H9 (cell line): ENCODE results near the gene NSF. TPM values are rescaled to one million over a fixed set of nuclear protein-coding genes. Genes with fewer than 3 reads are reported as not detected.

Source experiments
- DNase-seq: peaks from one replicate; pipeline ENCODE4 v3.0.0-alpha.2; 2017
- H2AFZ ChIP-seq: one replicate; pipeline ENCODE4 v1.6.1; 2013; ENCODE audit warnings: mild to moderate bottlenecking, low read length, control low read depth, moderate library complexity
- H2AK5ac ChIP-seq: 2 replicates; pipeline ENCODE4 v1.6.1; 2013; ENCODE audit warnings: low read length, control low read depth, mixed read lengths; ENCODE audit not compliant: insufficient read length
- H2BK120ac ChIP-seq: one replicate; pipeline ENCODE4 v1.6.1; 2013; ENCODE audit warnings: low read depth, mild to moderate bottlenecking, low read length, control low read depth, inconsistent platforms; ENCODE audit not compliant: poor library complexity, severe bottlenecking
- H2BK12ac ChIP-seq: 2 replicates; pipeline ENCODE4 v1.6.1; 2013; ENCODE audit warnings: low read length, control low read depth, mixed read lengths, low read depth; ENCODE audit not compliant: insufficient read length
- H2BK15ac ChIP-seq: 2 replicates; pipeline ENCODE4 v1.6.1; 2013; ENCODE audit warnings: low read depth, low read length, control low read depth
- H2BK20ac ChIP-seq: one replicate; pipeline ENCODE4 v1.6.1; 2013; ENCODE audit warnings: low read depth, mild to moderate bottlenecking, low read length, control low read depth, inconsistent platforms; ENCODE audit not compliant: poor library complexity, severe bottlenecking
- H2BK5ac ChIP-seq: 2 replicates; pipeline ENCODE4 v1.6.1; 2013; ENCODE audit warnings: low read length, control low read depth, mixed read lengths; ENCODE audit not compliant: insufficient read length
- H3K14ac ChIP-seq: 2 replicates; pipeline ENCODE4 v1.6.1; 2013; ENCODE audit warnings: low read length, control low read depth; ENCODE audit not compliant: insufficient read depth
- H3K18ac ChIP-seq: 2 replicates; pipeline ENCODE4 v1.6.1; 2013; ENCODE audit warnings: low read depth, mild to moderate bottlenecking, mixed read lengths, low read length, control low read depth; ENCODE audit not compliant: insufficient read length
- H3K23ac ChIP-seq: 2 replicates; pipeline ENCODE4 v1.6.1; 2013; ENCODE audit warnings: low read length, control low read depth, mixed read lengths, low read depth; ENCODE audit not compliant: insufficient read length
- H3K23me2 ChIP-seq: 2 replicates; pipeline ENCODE4 v1.6.1; 2013; ENCODE audit warnings: low read depth, mild to moderate bottlenecking, mixed read lengths, low read length, control low read depth; ENCODE audit not compliant: insufficient read length, poor library complexity, severe bottlenecking
- H3K27ac ChIP-seq: 2 replicates; pipeline ENCODE4 v1.5.1; 2013; ENCODE audit warnings: low read length, control low read depth, mixed read lengths, low read depth; ENCODE audit not compliant: insufficient read length
- H3K27me3 ChIP-seq: 2 replicates; pipeline ENCODE4 v1.6.1; 2013; ENCODE audit warnings: low read length, control low read depth, inconsistent platforms; ENCODE audit not compliant: insufficient read depth
- H3K4ac ChIP-seq: 2 replicates; pipeline ENCODE4 v1.6.1; 2013; ENCODE audit warnings: low read depth, mild to moderate bottlenecking, control low read depth, inconsistent platforms, low read length, moderate library complexity
- H3K4me1 ChIP-seq: 2 replicates; pipeline ENCODE4 v1.6.1; 2013; ENCODE audit warnings: low read length, control low read depth, inconsistent platforms; ENCODE audit not compliant: insufficient read depth
- H3K4me2 ChIP-seq: 2 replicates; pipeline ENCODE4 v1.6.1; 2013; ENCODE audit warnings: low read length, control low read depth, mixed read lengths; ENCODE audit not compliant: insufficient read length, insufficient read depth
- H3K56ac ChIP-seq: 2 replicates; pipeline ENCODE4 v1.6.1; 2013; ENCODE audit warnings: low read depth, mild to moderate bottlenecking, mixed read lengths, low read length, control low read depth; ENCODE audit not compliant: insufficient read length
- H3K79me1 ChIP-seq: 2 replicates; pipeline ENCODE4 v1.6.1; 2013; ENCODE audit warnings: low read depth, mild to moderate bottlenecking, moderate library complexity, low read length, control low read depth, inconsistent platforms; ENCODE audit not compliant: insufficient read depth, poor library complexity, severe bottlenecking
- H3K79me2 ChIP-seq: 2 replicates; pipeline ENCODE4 v1.6.1; 2013; ENCODE audit warnings: low read length, control low read depth, inconsistent platforms; ENCODE audit not compliant: insufficient read depth
- H3K9ac ChIP-seq: 2 replicates; pipeline ENCODE4 v1.6.1; 2013; ENCODE audit warnings: low read length, control low read depth, mixed read lengths; ENCODE audit not compliant: insufficient read length; ENCODE audit errors: extremely low read depth
- H3K9me3 ChIP-seq: one replicate; pipeline ENCODE4 v1.6.1; 2013; ENCODE audit warnings: low read depth, low read length, inconsistent platforms; ENCODE audit not compliant: control insufficient read depth
- H3T11ph ChIP-seq: one replicate; pipeline ENCODE4 v1.6.1; 2013; ENCODE audit warnings: mild to moderate bottlenecking, low read length, control low read depth, inconsistent platforms
- H4K20me1 ChIP-seq: one replicate; pipeline ENCODE4 v1.6.1; 2013; ENCODE audit not compliant: control insufficient read depth, insufficient read length, insufficient read depth
- H4K5ac ChIP-seq: 2 replicates; pipeline ENCODE4 v1.6.1; 2013; ENCODE audit warnings: low read depth, mild to moderate bottlenecking, mixed read lengths, low read length, control low read depth; ENCODE audit not compliant: insufficient read length
- H4K8ac ChIP-seq: replicated peaks from 2 replicates; pipeline ENCODE4 v1.6.1; 2013; ENCODE audit warnings: low read length, control low read depth, mixed read lengths, low read depth; ENCODE audit not compliant: insufficient read length
- H4K91ac ChIP-seq: 2 replicates; pipeline ENCODE4 v1.6.1; 2013; ENCODE audit warnings: low read depth, mild to moderate bottlenecking, moderate library complexity, mixed read lengths, low read length, control low read depth; ENCODE audit not compliant: insufficient read length
- H3K27ac Mint-ChIP-seq, 3 experiments: 2 replicates in 2 of 3; 3 replicates in 1 of 3; pipeline ENCODE4 v1.8.0; 2020 to 2021; ENCODE audit warnings: mixed read lengths in 3 of 3, mild to moderate bottlenecking in 1 of 3, moderate library complexity in 1 of 3
- H3K27me3 Mint-ChIP-seq: 2 replicates; pipeline ENCODE4 v1.8.0; 2021; ENCODE audit warnings: low read depth, mild to moderate bottlenecking, moderate library complexity, mixed read lengths
- H3K36me3 Mint-ChIP-seq, 3 experiments: 2 replicates in 2 of 3; 3 replicates in 1 of 3; pipeline ENCODE4 v1.8.0; 2020 to 2021; ENCODE audit warnings: low read depth in 3 of 3, mixed read lengths in 3 of 3; ENCODE audit not compliant: insufficient read depth in 1 of 3
- H3K4me1 Mint-ChIP-seq, 2 experiments: 2 replicates each; pipeline ENCODE4 v1.8.0; 2020; ENCODE audit warnings: mixed read lengths in 2 of 2
- H3K4me3 Mint-ChIP-seq, 2 experiments: 2 replicates in 1 of 2; 3 replicates in 1 of 2; pipeline ENCODE4 v1.8.0; 2020 to 2021; ENCODE audit warnings: mild to moderate bottlenecking in 2 of 2, mixed read lengths in 2 of 2, moderate library complexity in 1 of 2
- H3K9me3 Mint-ChIP-seq, 2 experiments: 2 replicates in 1 of 2; 3 replicates in 1 of 2; pipeline ENCODE4 v1.8.0; 2020; ENCODE audit warnings: mild to moderate bottlenecking in 2 of 2, mixed read lengths in 2 of 2, moderate library complexity in 1 of 2
- WGBS: extraction: QIAGEN DNeasy Blood & Tissue Kit; methylation state at CpG from one replicate; pipeline ENCODE4 v1.1.7; 2013; ENCODE audit warnings: missing lambda C conversion rate, low lambda C conversion rate, mixed read lengths; ENCODE audit not compliant: insufficient read length; ENCODE audit errors: extremely low coverage; 5-methylcytosine and 5-hydroxymethylcytosine counted together
- total RNA-seq: library from RNA; stranded (reverse); gene quantifications from 2 replicates; pipeline ENCODE4 v1.2.1, GENCODE V29; 2021
- TF ChIP-seq, protein P1 (sequence below): fragments of 200-600 bp; sonication (generic); conservative IDR thresholded peaks from 3 replicates; pipeline ENCODE4 v1.8.0; 2021; ENCODE audit warnings: antibody characterized with exemption, mild to moderate bottlenecking

NSF gene
- total RNA-seq, 1 experiment from 2014 or later = 36.4 TPM

DNA sequence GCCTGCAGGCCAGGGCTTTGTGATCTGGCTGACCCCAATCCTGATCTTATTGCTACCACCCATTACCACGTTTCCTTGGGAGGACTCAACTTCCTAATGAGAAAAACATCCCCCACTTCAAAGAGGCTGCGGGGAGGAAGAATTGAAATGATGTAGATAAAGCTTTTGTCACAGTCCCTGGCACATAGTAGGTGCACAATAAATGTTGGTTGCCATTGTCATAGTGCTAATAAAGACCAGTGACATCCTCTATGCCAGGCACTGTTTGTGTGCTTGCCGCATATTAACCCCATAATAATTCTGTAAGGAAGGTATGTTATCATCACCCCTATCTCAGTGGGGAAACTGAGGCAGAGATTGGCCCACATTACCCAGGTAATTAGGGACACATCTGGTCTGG, 205.6 kb downstream of the NSF start:
- Histone ChIP-seq H3K79me2 (no peaks in the 10 kb centered on the region), H3K27ac (no peak overlapping the region), H3K4me1 (no peaks in the 10 kb centered on the region), H4K8ac (no peak overlapping the region), H3K23ac (no peak overlapping the region), H2BK5ac (no peak overlapping the region), H2BK12ac (no peak overlapping the region), H3K27me3 (no peaks in the 10 kb centered on the region), H2BK20ac (no peak overlapping the region), H3K4ac (no peak overlapping the region), H2BK15ac (no peak overlapping the region), H2BK120ac (no peak overlapping the region), H3K56ac (no peak overlapping the region), H3K18ac (no peak overlapping the region), H3K9me3 (no peaks in the 10 kb centered on the region), H3K79me1 (no peaks in the 10 kb centered on the region), H2AK5ac (no peak overlapping the region), H4K91ac (no peak overlapping the region), H3K23me2 (no peaks in the 10 kb centered on the region), H3K4me2 (no peak overlapping the region), H4K5ac (no peak overlapping the region), H3K9ac (no peak overlapping the region), H3T11ph (no peak overlapping the region), H4K20me1 (no peaks in the 10 kb centered on the region), H2AFZ (no peak overlapping the region), H3K14ac (no peak overlapping the region)
- peaks cover 32% of the 10 kb centered on the region for H3K27me3 Mint-ChIP-seq
- H3K9me3 Mint-ChIP-seq = no peaks in the 10 kb centered on the region
- no CpG with 5 or more reads among the region's 3 CpGs for WGBS
- TF ChIP-seq, protein P1, sequence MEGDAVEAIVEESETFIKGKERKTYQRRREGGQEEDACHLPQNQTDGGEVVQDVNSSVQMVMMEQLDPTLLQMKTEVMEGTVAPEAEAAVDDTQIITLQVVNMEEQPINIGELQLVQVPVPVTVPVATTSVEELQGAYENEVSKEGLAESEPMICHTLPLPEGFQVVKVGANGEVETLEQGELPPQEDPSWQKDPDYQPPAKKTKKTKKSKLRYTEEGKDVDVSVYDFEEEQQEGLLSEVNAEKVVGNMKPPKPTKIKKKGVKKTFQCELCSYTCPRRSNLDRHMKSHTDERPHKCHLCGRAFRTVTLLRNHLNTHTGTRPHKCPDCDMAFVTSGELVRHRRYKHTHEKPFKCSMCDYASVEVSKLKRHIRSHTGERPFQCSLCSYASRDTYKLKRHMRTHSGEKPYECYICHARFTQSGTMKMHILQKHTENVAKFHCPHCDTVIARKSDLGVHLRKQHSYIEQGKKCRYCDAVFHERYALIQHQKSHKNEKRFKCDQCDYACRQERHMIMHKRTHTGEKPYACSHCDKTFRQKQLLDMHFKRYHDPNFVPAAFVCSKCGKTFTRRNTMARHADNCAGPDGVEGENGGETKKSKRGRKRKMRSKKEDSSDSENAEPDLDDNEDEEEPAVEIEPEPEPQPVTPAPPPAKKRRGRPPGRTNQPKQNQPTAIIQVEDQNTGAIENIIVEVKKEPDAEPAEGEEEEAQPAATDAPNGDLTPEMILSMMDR = no peak
- no peak overlapping the region for H3K4me3 Mint-ChIP-seq
- no peak for DNase-seq
- H3K27ac Mint-ChIP-seq = no peak overlapping the region
- H3K36me3 Mint-ChIP-seq = peaks cover 0 to 10% (median 0%) of the 10 kb centered on the region in 3 experiments; a peak in 2 of 7 replicates
- peaks cover 9 to 12% of the 10 kb centered on the region in 2 experiments; a peak in 3 of 4 replicates for H3K4me1 Mint-ChIP-seq
